Tibial nerve (tissue), 4 donors: ENCODE results near the gene PGAM2.
"Not testable (repeated sequence)": the region's sequence is repeated elsewhere in the genome, so short reads cannot be mapped to it uniquely, and the experiment has no call there.

Experiments used
- CTCF ChIP-seq, 5 experiments: fragments of 200-600 bp in 3 of 5; fragments of 450-650 bp in 2 of 5; sonication (generic) in 3 of 5; IDR thresholded peaks; one replicate each; pipeline ENCODE4 v1.5.1; 2016 to 2019; ENCODE audit warnings: antibody characterized with exemption in 5 of 5, mild to moderate bottlenecking in 3 of 5, moderate library complexity in 2 of 5
- EP300 ChIP-seq, 2 donors: sonication (generic); formaldehyde crosslinking; IDR thresholded peaks; one replicate each; pipeline ENCODE4 v1.6.1; 2017; ENCODE audit warnings: antibody characterized with exemption in 2 of 2, mild to moderate bottlenecking in 1 of 2
- POLR2A ChIP-seq, 2 donors: fragments of 450-650 bp; IDR thresholded peaks; one replicate each; pipeline ENCODE4 v1.6.1; 2017; ENCODE audit warnings: antibody characterized with exemption in 2 of 2, mild to moderate bottlenecking in 2 of 2, moderate library complexity in 2 of 2

- TF ChIP-seq CTCF, POLR2A, EP300 (IDR thresholded peaks at IDR 0.05): not testable (repeated sequence)
Observed at GRCh38 chr7:44022069-44022468, 43.3 kb downstream of the PGAM2 start.
